SHP77 (cell line): ENCODE data around the gene C4B.
"Not testable (repeated sequence)": the region's sequence is repeated elsewhere in the genome, so short reads cannot be mapped to it uniquely, and the experiment has no call there.

Experiments used
- DNase-seq, 2 experiments: peaks; one replicate each; lab custom pipeline; 2025; lab: John Stamatoyannopoulos, UW

Gene C4B

GRCh38 chr6:32014547-32014946 is at the start of gene C4B:
Gene C4B (plus strand): TSS chr6:32014795. CDS start chr6:32014846, 51 bp downstream.
- not testable (repeated sequence) for DNase-seq

GRCh38 chr6:31965700-31966099 is 48.9 kb upstream of the C4B start:
- DNase-seq = no peak

GRCh38 chr6:31966506-31966905 is 48.1 kb upstream of the C4B start:
- DNase-seq = no peak

GRCh38 chr6:31966997-31967925 is 47.3 kb upstream of the C4B start:
- DNase-seq = no peak

GRCh38 chr6:31967926-31968320 is 46.7 kb upstream of the C4B start:
- no peak for DNase-seq

- DNase-seq = no peak
These were observed 46.3 kb upstream of the C4B start for GRCh38 chr6:31968326-31968725.

GRCh38 chr6:31968791-31969711 is 45.5 kb upstream of the C4B start:
- DNase-seq = no peak

GRCh38 chr6:31969712-31970603 is 44.6 kb upstream of the C4B start:
- DNase-seq = no peak

- peak; percentile 34 to 63 for DNase-seq
These were observed 43.9 kb upstream of the C4B start for GRCh38 chr6:31970604-31971271.

- DNase-seq = no peak
These were observed 43.2 kb upstream of the C4B start for GRCh38 chr6:31971279-31971992.

GRCh38 chr6:31971993-31972708 is 42.4 kb upstream of the C4B start, which contains the start of gene DXO:
Gene DXO (minus strand): TSS chr6:31972138. CDS start chr6:31971675, 463 bp downstream.
- peak; percentile 97 to 99 for DNase-seq

GRCh38 chr6:31972709-31973350 is 41.8 kb upstream of the C4B start:
- no peak for DNase-seq

GRCh38 chr6:31976065-31976464 is 38.5 kb upstream of the C4B start:
- not testable (repeated sequence) for DNase-seq

GRCh38 chr6:31977816-31978431 is 36.7 kb upstream of the C4B start:
- DNase-seq = no peak

- DNase-seq = no peak
These were observed 35.8 kb upstream of the C4B start for GRCh38 chr6:31978831-31979230.

- no peak for DNase-seq
These were observed 35.2 kb upstream of the C4B start for GRCh38 chr6:31979238-31979898.

- not testable (repeated sequence) for DNase-seq
These were observed 34.3 kb upstream of the C4B start for GRCh38 chr6:31980195-31980876.
